Glomerular endothelial cell (primary cell): ENCODE data around the gene RCAN1. TPM values are rescaled to one million over a fixed set of nuclear protein-coding genes. Genes with fewer than 3 reads are reported as not detected.
"Not testable (repeated sequence)": the region's sequence is repeated elsewhere in the genome, so short reads cannot be mapped to it uniquely, and the experiment has no call there.

ENCODE experiments used
- DNase-seq: peaks from one replicate; pipeline ENCODE4 v3.0.0-alpha.2; 2011; ENCODE audit warnings: low read depth, low spot score; ENCODE audit errors: extremely low read depth
- total RNA-seq: library from RNA; depleted of rRNA; stranded (reverse); fragments of >200 nt; gene quantifications from 2 replicates; pipeline ENCODE4 v1.2.3, GENCODE V29; 2015

The RCAN1 gene
- total RNA-seq, 1 donor from 2014 or later, result 42.8 TPM

DNA sequence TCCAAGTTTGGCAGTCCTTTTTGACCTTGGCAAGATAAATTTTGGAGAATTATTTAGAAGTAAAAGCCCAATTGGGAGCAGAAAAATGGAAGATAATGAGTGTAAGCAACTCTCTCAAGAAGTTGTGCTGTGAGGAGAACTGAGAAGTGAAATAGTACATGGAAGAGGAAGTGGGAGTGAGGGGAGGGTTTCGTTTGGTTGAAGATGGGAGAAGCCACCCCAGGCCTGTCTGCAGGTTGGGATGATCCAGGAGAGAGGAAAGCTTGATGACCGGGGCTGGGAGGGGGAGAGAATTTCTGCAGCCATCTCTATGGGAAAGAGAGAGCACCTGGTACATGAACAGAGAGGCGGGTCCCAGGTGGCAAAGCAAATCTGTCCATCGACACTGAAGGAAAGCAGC, 8.6 kb upstream of the RCAN1 start:
- no peak for DNase-seq

DNA sequence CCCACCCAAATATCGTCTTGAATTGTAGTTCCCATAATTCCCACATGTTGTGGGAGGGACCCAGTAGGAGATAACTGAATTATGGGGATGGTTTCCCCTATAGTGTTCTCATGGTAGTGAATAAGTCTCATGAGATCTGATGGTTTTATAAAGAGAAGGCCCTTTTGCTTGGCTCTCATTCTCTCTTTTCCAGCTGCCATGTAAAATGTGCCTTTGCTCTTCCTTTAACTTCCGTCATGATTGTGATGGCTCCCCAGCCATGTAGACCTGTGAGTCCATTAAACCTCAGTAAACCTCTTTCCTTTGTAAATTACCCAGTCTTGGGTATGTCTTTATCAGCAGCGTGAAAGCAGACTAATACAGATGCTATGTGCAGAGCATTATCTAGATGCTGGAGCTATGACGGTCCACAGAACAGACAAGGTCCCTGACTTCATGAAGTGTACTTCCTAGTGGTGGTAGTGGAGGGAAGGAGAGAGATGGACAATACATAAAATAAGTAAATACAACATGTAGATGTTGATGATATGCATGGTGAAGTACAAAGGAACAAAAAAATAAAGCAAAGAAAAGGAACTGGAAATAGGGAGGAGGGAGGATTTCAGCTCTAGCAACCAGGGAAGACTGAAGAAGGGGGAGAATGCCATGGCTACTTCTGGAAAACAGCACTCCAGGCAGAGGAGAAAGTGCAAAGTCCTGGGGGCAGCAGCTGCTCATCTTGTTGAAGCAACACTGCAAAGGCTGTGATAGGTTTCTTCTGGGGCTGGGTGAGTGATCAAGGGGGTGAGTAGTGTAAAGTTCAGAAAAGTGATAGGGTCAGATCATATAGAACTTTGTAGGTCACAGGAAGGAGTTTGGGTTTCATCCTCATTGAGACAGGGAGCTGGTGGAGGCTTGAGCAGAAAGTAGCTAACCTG, 6.8 kb upstream of the RCAN1 start:
- no peak for DNase-seq

DNA sequence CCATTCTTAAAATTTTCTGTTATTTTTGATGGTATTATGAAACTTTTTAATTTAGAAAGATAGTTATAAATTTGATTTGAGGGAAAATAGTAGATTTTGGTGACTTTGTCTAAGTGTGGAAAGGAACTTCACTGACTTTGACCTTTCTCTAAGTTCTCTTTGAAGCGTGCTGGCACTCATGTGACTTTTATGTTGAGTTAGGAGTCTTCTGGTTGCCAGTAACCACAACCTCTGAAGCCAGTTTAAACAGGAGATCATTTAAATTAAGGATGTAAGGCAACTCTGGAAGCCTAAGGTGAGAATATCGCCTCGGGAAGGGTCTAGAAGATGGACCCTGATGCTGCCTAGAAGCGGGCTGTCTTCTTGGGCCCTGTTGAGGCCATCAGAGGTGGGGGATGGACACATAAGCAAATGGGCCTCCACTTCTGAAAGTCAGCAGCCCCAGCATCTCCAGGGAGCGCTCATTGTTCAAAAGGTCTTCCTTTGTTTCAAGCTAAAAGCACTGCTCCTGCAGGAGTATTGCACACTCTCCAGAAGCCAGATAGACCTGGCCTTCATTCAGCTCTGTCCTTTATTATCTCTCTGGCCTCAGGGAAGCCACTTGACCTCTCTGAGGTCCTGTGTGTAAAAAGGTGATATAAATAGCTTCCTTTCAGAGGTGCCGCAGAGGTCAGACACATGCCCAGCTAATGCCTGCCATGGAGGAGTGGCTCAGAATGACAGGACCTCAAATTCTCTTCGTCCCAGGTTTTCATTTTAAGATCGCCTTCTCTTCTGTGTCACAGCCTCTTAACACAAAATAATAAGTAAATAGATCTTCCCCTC, 5.1 kb upstream of the RCAN1 start:
- DNase-seq, result no peak

DNA sequence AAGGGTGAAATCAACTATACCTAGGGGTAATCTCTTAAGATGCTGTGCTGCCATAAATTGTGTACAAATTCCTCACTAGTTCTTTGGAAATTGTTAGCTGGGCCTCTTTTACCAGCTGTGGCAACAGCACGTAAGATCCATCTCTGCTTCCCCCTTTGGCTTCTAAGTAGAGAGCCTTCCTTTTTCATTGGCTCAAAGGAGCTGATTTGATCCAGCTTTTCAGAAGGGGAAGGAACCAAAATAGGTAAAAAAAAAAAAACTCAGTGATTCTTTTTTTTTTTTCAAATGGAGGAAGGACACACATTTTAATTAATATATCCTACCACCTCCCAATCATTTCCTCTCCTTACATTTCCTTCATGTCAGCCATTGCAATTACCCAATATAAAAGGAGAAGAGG, 4.0 kb upstream of the RCAN1 start:
- no peak for DNase-seq

DNA sequence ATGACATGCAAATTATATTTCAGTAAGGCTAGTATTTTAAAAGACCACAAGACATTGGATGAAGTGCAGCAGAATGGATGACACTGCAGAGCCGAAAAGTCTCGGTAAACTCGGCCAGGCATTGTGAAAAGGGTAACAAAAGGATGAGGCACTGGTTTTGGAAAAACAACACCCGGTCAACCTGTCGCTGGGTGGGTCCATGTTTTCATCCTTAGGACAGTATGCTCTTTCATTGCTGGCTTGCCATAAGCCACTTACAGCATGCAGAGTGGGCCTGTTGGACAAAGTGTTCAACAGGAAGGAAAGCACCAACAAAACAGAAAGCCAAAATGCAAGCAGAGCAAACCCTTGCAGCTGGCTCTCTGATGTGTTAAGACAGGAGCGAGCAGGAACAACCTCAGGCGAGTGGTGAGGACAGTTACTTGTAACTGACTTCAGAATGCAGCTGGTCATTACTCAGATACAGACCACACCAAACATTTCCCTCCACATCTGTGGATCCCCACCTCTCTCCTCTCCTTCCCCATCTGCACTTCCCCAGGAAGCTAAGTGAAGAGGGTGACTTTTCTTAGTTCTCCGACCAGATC, 2.9 kb upstream of the RCAN1 start:
- no peak for DNase-seq

DNA sequence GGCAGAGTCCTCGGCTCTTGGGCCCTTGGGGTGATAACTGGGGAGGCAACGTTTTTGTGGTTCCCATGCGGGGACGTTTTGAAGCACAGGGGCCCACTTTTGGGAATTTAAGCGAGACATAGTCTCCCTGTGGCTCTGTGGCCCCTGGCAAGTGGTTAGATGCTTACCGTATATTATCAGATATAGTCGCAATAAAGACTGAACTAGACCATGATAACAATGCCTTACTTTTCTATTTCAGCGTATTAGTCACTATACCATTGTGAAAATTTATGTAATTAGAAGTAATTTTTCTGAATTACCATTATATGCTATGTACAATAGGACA, 538 bp upstream of the RCAN1 start:
- no peak for DNase-seq

DNA sequence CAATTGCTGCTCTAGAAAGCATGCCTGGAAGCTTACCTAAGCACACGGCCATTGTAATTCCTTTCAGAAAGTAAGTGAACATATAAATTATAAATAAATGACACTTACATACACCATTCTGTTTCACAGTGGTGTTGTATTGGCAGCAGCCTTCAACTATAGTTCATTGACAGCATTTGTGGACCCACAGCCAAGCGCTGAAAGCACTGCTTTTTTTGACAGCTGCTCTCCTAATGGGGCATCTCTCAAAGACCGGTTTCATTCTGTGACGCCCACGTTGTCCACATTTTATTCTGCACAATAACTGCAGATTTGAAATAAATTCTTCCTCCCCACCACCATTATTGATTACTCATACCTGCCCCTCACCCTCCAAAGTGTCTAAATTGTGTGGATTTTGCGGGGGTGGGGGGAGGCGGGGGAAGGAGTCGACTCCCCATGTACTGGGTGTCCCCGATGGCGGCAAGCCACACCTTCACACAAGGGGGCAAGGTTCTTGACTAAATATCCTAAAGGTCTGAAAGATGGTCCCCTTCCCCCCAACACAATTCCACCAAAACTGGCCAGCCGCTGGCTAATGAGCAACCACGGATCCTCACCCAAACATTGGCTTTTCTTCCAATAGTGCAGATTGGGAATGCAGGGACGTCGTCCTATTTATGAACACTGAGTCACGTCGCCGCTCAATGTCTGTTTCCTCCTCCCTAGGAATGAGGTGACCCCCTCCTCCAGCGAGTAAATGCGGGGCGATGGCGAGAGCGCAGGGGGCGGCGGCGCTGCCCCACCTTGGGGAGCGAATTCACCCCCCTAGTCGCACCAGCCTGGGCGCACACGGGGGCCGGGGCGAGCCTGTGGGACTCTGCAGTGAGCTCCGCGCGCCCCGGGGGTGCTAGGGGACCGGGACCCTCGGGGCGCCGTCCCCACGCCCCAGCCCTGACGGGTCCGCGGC, 960 bp downstream of the RCAN1 start:
- no peak for DNase-seq

DNA sequence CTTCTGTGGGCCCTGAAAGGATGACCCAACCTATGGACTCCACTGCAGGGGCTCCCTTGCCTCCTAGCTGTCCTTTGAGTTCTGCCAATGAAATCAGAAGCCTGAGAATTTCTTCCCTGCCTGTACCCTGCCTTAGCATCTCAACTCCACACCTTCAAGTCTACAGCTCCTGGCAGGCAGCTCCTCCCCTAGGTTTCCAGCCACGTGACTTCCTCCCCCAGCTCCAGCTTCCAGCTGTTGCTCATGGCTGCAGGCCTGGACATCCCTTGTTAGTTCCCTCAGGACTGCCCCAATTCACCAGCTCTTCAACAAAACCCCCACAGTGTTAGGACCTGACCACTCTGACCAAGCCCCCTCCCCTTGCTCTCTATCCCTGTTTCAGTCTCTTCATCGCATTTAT, 2.4 kb downstream of the RCAN1 start:
- DNase-seq, result no peak

DNA sequence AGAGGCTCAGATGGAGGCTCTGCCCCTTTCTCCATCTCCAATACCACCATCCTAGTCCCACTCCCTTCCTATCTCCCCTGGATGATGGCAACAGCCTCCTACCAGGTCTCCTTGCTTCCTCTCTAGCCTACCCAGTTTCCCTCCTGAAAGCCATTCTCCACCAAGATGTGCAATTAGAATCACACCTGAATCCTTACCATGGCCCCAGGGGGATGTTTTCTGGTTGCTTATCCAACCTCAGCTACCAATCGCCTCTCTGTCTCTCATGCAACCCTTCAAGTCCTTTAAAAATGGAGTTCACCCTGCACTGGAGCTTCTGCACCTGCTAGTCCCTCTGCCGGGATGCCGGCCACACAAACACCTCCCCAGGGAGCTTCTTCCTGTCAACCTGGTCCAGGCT, 2.9 kb downstream of the RCAN1 start:
- DNase-seq, result no peak

DNA sequence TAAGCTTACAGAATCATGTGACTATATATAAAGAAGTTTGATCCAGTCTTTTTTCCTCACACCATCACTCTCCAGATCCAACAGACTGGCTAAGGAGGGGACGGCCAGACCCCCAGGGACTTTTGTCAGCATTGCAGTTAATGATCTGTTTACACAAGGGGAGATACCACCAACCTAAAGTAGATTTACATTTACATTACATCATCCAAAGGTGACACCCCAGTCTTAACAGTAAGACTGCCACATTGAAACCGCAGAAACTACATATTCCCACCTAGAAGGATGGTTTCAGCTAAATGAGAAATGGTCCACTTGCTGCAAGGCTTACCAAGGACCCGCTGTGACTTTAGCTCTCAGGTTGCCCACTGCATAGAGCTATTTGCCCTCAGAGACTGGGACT, 3.4 kb downstream of the RCAN1 start:
- no peak for DNase-seq

DNA sequence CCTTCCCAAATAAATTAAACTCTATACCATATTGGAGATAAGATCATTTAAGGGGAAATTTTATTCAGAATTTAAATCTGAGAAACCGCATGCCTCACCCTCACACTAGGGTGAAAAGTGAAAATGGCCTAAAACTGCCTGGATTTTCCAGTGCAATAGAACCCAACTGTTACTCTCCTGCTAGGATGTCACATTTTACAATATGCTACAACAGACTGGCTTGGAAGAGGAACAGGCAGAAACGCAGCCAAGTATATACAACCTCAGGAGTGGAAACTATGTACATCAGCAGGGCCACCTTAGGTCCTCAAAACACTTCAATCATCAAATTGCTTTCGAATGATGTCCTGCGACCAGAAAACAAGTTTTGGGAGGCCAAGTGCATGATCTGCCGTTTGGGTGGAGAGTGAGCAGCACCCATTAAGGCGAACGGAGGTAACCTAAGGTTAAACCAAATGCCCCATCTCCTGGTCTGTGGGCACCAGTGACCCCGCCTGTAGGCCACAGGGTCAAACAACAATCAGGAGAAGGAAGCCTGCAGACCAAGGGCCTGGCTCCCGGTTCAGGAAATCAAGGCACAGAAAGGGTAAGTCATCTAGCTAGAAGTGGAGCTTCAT, 4.9 kb downstream of the RCAN1 start:
- no peak for DNase-seq

DNA sequence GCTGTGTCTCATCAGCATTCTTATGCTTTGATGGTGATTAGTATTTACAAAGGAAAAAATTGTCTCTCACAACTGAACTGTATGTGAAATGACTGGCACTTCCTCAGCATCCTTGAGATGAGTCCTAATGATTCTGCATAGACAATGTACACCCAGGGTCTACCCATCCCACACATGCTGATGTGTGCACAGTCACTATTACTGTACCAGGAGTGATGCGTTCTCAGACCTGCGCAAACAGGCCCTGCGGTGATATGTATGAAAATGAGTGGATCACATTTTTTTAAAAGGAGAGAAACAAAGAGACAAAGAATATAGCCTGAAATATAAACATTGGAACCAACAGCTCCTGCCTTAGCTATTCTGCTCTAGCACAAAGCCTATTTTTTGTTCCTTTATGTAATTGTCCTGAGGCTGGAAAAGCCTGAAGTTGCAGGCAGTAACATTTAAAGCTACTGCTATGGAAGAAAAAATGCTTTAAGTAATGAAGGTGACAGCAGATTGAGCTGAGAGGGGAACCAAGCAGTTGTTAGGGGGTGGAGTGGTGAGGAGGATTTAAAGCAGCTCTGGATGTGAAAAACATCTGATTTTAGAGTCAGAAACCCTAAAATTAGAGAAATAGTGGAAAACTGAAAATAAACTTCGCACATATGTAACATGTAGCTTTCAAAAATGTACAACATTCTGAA, 5.5 kb downstream of the RCAN1 start:
- DNase-seq, result no peak

DNA sequence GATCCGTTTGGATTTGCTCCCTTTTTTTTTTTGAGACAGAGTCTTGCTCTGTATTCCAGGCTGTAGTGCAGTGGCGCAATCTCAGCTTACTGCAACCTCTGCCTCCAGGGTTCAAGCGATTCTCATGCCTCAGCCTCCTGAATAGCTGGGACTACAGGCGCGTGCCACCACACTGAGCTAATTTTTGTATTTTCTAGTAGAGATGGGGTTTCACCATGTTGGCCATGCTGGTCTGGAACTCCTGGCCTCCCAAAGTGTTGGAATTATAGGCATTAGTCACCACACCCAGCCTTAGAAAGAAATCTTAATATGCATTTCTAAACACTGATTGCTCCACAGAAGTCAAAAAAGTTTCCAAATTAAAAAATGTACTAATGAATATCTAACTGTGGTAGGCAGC, 7.5 kb downstream of the RCAN1 start:
- DNase-seq, result not testable (repeated sequence)

DNA sequence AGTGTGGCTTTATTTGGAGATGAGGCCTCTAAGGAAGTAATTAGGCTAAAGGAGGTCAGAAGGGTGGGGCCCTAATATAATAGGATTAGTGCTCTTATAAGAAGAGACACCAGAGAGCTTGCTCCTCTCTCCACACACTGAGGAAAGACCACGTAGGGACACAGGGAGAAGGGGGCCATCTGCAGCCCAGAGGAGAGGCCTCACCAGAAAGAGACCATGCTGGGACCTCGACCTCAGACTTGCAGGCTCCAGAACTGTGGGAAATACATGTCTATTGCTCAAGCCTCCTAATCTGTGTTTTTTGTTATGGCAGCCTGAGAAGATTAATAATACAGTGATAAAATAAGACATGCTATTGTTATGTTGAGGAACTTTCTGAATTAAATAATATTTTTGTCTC, 8.3 kb downstream of the RCAN1 start:
- DNase-seq, result no peak

DNA sequence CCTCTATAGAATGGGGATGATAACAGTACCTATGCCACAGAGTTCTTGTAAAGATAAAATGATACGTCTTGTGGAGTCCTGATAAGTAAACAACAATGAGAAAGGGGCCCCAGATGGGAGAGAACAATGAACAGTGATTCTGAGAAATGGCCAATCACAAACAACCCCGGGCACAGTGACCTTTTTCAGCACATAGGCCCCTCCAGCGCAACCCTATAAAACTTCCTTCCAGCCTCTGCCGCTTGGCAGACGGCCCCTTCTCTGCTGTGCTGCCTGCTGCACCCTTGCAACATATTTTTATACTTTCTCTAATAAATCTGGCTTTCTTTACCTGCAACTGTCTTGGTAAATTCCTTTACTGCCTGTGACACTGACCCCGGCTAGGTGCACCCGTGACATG, 8.9 kb downstream of the RCAN1 start:
- no peak for DNase-seq

DNA sequence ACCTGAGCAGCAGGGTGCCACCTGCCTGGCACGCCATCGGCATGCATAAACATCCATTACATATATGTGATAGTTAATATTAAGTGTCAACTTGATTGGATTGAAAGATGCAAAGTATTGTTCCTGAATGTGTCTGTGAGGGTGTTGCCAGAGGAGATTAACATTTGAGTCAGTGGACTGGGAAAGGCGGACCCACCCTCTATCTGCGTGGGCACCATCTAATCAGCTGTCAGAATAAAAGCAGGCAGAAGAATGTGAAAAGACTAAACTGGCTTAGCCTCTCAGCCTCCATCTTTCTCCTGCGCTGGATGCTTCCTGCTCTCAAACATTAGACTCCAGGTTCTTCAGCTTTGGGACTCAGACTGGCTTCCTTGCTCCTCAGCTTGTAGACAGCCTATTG, 10.0 kb downstream of the RCAN1 start:
- DNase-seq, result not testable (repeated sequence)

DNA sequence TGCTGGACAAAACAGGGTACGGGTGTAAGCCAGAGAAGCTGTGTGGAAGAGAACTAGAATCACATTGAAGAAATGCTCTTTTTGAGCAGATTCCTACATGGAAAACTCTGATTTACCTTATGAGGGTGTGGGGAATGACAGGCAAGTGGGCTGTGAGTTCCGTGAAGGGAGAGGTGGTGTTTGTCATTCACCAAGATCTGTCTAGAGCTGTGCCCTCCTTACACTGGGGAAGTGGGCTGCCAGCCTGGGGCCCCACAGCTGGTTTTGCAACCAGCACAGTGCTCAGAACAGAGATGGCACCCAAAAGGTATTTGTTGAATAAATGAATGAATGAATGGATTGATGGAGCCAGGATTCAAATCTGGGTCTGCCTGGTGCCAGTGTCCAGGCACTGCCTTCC, 10.4 kb downstream of the RCAN1 start:
- no peak for DNase-seq

DNA sequence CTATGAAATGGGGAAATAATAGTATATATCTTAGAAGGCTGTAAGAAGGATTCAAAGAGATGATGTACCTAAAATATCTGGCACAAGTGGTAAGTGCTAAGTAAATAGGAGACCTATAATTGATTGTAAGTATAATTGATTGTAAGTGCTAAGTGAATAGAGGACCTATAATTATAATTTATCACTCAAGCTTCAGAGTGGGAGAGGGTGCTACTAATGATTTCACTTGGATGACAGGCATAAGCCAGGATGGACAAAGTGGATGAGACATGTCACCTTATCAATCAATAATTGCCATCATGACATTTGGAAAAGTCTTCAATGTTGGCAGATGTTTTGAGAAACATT, 11.2 kb downstream of the RCAN1 start:
- no peak for DNase-seq

DNA sequence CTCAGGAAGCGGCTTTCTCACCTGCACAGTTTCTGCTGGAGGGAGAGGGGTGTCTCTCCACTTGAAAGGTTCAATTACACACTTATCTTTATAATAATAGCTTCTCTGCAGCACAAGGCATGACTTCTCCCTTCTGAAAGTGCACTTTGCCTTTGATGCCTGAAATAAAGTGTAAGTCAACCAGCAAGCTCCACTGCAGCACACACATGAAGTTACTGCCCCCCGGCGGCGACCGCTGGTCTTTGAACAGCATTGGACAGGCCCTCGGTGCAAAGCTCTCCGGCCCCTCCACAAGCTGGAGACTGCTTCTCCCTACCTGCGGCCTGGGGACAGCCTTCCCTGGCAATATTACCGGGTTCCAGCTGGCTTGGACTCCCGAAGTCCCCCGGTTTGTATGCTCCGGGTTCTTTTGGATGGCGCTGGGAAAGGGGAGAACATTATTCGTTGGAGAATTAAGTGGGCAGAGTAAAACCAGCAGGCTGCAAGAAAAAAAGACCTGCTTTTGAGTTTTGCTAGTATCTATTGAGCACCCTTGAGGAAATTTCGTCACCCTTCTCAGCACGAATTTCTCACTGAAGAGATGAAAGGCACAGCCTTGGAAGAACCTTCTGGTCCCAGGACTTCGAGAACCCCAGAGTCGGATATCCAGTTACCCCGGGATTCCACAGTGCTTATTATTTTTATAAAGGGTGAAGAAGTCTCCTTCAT, 11.8 kb downstream of the RCAN1 start:
- peak; percentile 31 for DNase-seq
